RKO (cell line): ENCODE results near the gene PPFIA1.
A peak's percentile ranks its signal among the peaks of the same experiment; 100 is the strongest.
"Not testable (repeated sequence)": the region's sequence is repeated elsewhere in the genome, so short reads cannot be mapped to it uniquely, and the experiment has no call there.

Experiments used
- DNase-seq: peaks from one replicate; pipeline ENCODE4 v3.0.0-alpha.2; 2016; ENCODE audit warnings: low spot score

Gene PPFIA1

GRCh38 chr11:70358753-70359152, 88.3 kb downstream of the PPFIA1 start:
- no peak for DNase-seq

DNA sequence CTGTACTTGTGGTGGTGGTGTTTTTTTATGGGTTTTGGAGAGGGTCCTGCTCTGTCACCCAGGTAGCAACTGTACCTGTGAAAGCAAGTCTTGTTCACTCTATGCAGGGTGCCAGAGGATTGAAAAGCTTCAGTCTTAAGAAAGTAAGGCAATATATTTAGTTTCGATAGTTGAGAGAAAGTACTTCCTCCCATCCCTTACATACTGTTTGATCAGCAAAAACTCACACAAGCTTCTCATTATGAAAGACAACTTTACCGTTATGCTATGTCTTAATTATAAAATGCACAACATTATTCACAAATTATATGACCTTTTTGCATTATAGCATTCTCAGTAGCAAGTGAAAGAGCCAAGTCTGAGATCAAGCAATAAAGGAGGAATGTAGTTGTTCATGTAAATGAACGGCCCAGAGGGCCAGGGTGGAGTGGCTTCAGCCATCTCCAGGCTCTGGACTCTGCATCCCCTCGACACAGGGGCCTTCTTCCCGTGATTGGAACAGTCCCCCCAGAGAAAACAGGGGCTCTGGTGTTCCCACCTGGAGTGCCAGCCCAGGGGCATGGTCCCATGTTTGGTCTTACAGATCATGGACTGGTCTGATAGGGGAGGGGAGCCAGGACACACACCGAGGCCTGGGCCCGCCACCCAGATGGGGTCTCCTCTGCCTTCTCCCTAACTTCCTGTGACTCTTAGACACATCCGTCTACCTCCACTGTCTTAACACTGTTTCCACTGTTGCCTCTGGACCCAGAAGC, 89.1 kb downstream of the PPFIA1 start:
- DNase-seq: no peak

DNA sequence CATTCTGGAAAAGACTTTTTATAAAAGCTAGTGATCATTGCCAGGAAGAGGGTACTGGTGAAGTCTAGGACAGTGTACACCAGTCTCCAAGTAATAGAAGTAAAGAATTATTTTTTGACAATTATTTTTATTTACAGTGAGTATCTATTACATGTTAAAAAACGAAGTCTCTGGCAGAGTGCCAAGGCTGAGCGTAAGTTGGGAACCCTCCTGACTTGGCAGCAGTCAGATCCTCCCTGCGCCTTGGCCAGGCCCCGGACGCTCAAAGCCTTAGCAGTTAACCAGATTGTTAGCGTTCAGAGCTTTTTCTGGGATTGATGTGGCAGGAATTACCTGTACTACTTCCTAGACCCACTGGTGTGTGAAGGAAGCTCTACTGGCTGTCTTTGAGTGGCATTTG, 89.7 kb downstream of the PPFIA1 start:
- DNase-seq: no peak

DNA sequence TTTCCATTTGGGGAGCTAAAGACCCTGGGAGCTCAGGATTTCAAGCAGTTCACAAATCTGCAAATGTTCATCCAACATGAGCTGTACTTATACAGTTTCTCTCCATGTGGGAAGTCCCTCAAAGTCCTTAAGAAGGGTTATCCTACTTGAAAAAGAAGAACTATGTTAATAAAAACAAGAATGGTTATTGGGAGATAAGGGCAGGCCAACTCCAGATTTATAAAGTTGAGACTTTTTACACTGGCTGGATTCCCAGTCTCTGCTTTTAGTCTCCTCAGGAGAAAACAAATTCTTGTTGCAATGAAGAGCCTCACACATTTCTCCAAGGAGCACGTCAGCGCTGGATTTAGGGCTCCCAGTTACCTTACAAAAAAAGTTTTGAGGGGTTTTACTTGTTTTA, 93.7 kb downstream of the PPFIA1 start:
- no peak for DNase-seq

DNA sequence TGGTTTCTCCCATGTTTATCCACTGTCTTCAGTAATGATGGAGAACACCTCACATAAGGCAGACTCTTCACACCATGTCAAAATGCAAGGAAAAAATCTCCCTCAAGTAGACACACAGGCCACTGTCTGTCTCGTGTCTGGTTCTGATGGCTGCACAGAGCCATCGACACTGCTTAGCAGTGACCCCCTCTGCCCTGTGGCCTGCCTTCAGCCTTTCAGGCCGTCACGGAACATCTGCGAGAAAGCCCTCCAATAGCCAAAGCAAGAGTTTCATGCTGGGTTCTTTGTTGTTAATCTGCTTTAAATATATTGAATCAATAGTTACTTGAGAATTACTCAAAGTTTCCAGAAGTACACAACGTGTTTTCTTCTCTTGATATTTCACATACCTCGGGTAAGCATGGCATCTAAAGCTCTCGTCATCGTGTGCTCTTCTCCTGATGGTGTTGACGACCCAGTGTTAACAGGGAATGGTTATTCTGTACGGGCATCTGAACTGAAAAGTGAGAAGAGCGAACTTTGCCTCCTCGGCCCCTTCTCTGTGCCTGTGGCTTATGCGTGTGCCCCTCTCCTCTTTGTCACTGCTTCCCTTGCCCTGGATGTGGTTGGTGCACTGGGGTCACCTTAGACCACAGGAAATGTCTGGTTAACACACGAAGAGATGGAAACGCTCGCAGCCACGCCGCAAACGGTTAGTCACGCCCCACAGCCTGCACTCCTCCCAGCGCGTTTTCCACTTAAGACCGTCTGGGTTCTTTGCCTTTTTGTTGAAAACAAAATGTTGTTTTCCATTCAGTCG, 94.5 kb downstream of the PPFIA1 start:
- no peak for DNase-seq

GRCh38 chr11:70365544-70365927, 95.0 kb downstream of the PPFIA1 start:
- DNase-seq: no peak

DNA sequence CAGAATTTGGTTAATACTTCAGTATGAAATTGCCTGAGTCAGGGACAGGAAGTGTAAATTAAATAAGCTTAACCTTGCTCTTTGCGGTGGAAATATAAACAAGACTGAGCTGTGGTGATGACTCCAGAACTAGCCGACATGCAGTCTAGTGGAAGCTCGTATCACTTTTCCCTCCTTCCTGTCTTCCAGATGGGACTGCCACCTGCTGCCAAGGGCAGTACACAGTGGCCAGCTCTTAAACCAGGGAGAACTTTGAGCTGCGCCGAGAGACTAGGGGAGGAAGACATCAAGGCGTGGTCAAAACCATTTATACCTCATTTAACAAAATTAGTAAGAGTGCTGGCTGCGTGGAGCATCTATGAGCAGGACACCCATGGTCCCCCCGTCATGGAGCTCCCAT, 96.6 kb downstream of the PPFIA1 start:
- DNase-seq: no peak

GRCh38 chr11:70368961-70369360, 98.5 kb downstream of the PPFIA1 start:
- no peak for DNase-seq

DNA sequence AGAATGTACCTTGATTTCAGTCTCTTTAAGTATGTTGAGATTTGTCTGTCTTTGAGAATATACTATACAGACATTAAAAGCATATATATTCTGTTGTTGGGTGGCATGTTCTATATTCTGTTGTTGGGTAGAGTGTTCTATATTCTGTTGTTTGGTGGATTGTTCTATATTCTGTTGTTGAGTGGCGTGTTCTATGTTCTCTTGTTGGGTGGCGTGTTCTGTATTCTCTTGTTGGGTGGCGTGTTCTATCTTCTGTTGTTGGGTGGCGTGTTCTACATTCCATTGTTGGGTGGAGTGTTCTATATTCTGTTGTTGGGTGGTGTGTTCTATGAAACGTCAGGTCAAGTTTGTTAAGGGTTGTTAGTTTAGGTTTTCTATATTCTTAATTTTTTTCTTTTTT, 100.8 kb downstream of the PPFIA1 start:
- DNase-seq: no peak

DNA sequence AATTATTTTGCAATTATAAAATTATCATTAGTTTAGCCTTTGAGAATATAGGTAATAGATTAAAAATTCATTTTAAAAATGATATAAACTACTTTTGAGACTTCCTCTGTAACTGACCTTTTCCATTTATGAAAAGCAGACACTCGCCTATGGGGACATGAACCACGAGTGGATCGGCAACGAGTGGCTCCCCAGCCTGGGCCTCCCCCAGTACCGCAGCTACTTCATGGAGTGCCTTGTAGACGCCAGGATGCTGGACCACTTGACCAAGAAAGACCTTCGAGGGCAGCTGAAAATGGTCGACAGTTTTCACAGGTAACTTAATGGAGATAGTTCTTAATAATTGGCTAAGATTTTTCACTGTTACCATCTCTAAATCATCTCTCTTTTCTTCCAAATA, 101.6 kb downstream of the PPFIA1 start:
- no peak for DNase-seq

DNA sequence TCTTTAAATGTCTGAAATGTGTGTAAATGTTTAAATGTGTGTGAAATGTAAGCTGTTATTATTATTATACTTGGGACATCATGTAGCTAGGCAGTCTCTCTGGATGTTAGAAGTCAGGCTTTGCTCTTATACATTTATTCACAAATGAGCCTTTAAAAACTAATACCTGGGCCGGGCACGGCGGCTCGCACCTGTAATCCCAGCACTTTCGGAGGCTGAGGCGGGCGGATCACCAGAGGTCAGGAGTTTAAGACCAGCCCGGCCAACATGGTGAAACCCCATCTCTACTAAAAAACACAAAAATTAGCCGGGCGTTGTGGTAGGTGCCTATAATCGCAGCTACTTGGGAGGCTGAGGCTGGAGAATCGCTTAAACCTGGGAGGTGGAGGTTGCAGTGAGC, 106.1 kb downstream of the PPFIA1 start:
- no peak for DNase-seq

GRCh38 chr11:70377645-70378044, 107.2 kb downstream of the PPFIA1 start:
- no peak for DNase-seq

- DNase-seq: peak; percentile 12
Observed at GRCh38 chr11:70378506-70379134, 108.1 kb downstream of the PPFIA1 start.

DNA sequence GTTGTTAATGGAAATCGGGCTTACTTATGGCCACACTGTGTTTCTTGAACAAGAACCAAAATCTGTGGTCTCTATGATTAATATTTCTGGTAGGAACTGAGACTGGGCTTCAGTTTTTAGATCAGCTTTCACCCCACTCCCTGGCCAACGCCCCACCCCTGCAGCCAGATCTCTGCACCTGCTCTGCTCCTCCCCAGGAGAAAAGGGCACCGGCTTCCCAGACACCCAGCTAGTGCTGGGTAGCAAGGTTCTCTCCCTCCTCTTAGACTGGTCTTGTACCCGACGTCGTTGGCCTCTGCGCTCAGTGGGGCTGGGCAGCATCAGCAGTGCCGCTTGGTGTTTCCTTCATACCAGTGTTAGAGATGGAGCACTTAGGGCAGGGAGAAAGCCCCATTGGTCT, 110.9 kb downstream of the PPFIA1 start:
- DNase-seq: no peak

DNA sequence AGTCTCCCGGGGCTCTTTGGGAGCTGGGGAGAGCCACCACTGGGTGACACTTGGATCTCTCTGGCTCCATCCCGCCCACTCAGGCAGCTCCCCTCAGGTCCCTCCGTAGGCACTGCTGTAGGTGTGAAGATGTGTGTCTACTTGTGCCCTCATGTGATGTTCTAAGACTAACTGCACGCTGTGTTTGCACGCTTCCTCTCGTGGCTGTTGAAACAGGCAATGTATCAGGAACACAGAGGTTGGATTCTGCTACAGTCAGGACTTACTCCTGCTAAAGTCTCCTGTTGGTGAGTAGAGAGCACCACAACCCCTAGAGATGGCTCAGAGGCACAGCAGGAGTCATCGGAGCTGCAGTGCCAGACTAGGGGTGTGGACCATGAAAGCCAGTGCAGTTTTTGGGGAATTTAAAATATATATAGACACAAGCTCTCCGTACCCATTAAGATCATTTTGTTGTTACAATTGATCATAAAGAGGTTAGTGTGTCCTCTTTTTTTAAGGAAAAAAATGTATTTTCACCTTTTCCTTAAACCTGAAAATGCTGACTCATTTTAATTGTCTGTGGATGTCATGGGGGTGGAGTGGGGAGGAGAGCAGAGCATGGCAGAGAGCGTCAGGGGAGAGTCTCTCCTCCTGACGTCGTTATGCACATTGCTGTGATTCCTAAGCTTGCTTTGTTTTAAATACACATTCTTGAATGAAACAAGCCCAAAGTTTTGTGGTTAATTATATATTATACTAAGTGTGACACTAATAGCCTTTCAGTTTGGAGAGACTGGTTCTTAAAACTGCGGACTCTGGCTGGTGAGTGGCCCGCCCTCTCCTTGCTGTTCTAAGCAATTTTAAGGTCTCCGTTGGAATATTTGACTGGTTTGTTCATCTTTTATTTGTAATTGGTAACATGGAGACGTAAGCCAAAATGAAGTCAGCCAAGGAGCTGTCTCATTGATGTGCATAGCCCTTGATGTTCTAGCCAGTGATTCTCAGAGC, 111.7 kb downstream of the PPFIA1 start:
- peak; percentile 40 for DNase-seq

- DNase-seq: no peak
Observed at GRCh38 chr11:70383664-70384565, 113.4 kb downstream of the PPFIA1 start.

DNA sequence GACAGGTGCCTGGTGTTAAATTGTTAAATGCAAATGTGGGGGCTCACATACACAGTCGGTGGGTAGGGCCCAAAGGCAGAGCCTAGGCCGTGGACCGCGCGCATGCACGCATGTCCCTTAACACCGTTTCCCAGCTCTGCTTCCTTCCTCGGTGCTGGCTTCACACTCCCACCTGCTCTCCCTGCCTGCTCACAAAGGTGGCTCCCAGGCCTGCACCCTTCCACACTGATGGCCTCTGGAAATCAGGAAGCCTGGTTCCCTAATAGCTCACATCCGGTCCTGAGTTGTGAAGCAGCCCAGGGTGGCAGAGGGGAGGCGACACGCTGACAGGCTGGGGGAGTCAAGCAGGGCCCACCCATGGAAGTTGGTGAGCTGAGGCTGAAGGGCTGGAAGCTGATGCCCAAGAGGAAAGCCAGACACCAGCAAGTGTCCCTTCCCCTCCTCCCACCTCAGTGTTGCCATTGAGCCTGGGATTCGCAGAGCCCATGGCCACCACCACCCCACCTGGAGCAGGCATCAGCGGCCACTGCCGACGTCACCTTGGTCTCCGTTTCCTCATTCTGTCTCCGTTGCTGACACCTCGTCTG, 114.2 kb downstream of the PPFIA1 start:
- no peak for DNase-seq

- no peak for DNase-seq
Observed at GRCh38 chr11:70387564-70387963, 117.1 kb downstream of the PPFIA1 start.

DNA sequence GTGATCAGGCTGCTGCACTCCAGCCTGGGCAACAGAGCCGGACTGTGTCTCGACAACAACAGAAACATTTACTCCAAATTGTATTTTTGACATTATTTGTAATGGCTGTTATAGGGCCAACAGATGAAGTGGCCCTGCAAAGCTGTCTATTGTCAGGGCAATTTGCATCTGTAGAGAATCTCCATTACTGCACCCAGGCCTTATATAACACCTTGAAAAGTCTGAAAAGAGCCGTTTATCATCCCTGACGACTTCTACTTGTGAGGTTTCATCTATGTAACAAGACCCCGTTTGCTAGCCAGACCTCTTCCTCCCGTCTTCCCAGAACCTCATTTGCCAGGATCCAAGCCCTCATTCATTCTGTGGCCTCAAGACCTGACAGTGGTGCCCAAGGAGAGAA, 118.7 kb downstream of the PPFIA1 start:
- no peak for DNase-seq

DNA sequence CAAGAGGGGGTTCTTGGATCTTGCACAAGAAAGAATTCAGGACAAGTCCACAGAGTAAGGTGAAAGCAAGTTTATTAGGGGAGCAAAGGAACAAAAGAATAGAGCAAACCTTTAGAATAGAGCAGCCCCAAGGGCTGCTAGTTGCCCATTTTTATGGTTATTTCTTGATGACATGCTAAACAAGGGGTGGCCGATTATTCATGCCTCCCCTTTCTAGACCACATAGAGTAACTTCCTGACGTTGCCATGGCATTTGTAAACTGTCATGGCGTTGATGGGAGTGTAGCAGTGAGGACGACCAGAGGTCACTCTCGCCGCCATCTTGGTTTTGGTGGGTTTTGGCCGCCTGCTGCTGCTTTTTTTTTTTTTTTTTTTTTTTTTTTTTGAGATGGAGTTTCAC, 120.4 kb downstream of the PPFIA1 start:
- DNase-seq: not testable (repeated sequence)
